HG02623 (cell line): ENCODE data around the gene BAD.
A peak's percentile ranks its signal among the peaks of the same experiment; 100 is the strongest.

ENCODE experiments used
- ATAC-seq: cut with Tn5 transposase; IDR thresholded peaks from one replicate; pipeline ENCODE4 v1.9.1; 2021; ENCODE audit warnings: moderate library complexity; ENCODE audit not compliant: unreplicated experiment

BAD gene

GRCh38 chr11:64261556-64262080, 22.8 kb downstream of the BAD start:
- no peak for ATAC-seq

GRCh38 chr11:64260147-64260708, 24.2 kb downstream of the BAD start:
- ATAC-seq: no peak

- no peak for ATAC-seq
Observed at GRCh38 chr11:64259533-64260067, 24.9 kb downstream of the BAD start.

GRCh38 chr11:64258946-64259532, 25.4 kb downstream of the BAD start:
- no peak for ATAC-seq

- no peak for ATAC-seq
Observed at GRCh38 chr11:64258356-64258755, 26.1 kb downstream of the BAD start.

- no peak for ATAC-seq
Observed at GRCh38 chr11:64256300-64256699, 28.2 kb downstream of the BAD start.

GRCh38 chr11:64255135-64256128, 29.0 kb downstream of the BAD start:
- ATAC-seq: no peak

- no peak for ATAC-seq
Observed at GRCh38 chr11:64254326-64254725, 30.1 kb downstream of the BAD start.

GRCh38 chr11:64253481-64253880, 31.0 kb downstream of the BAD start:
- ATAC-seq: no peak

- no peak for ATAC-seq
Observed at GRCh38 chr11:64253043-64253442, 31.4 kb downstream of the BAD start.

GRCh38 chr11:64252003-64252872, 32.2 kb downstream of the BAD start:
- ATAC-seq: no peak

- no peak for ATAC-seq
Observed at GRCh38 chr11:64251753-64252002, 32.8 kb downstream of the BAD start.

- ATAC-seq: peak; percentile 41
Observed at GRCh38 chr11:64251016-64251752, 33.3 kb downstream of the BAD start, which contains the start of gene PLCB3. PLCB3 (plus strand) TSS chr11:64251530; CDS start chr11:64251650, 120 bp downstream.

- ATAC-seq: no peak
Observed at GRCh38 chr11:64250415-64251015, 34.0 kb downstream of the BAD start.

- no peak for ATAC-seq
Observed at GRCh38 chr11:64249563-64250414, 34.7 kb downstream of the BAD start.

- no peak for ATAC-seq
Observed at GRCh38 chr11:64249038-64249437, 35.4 kb downstream of the BAD start.

- no peak for ATAC-seq
Observed at GRCh38 chr11:64248578-64248977, 35.9 kb downstream of the BAD start.

- ATAC-seq: no peak
Observed at GRCh38 chr11:64247729-64248531, 36.5 kb downstream of the BAD start.
